Stimulated activated CD4-positive, alpha-beta T cell treated with anti-CD3 and anti-CD28 coated beads, Interleukin-1b, Interleukin-23, amount 100 ng/mL, for 48 hours (primary cell): Measurements from ENCODE around the gene SLC29A2.
"Not testable (repeated sequence)": the region's sequence is repeated elsewhere in the genome, so short reads cannot be mapped to it uniquely, and the experiment has no call there.

Experiments
- DNase-seq: peaks from one replicate; pipeline ENCODE4 v3.0.0-alpha.2; 2020

SLC29A2 gene

DNA sequence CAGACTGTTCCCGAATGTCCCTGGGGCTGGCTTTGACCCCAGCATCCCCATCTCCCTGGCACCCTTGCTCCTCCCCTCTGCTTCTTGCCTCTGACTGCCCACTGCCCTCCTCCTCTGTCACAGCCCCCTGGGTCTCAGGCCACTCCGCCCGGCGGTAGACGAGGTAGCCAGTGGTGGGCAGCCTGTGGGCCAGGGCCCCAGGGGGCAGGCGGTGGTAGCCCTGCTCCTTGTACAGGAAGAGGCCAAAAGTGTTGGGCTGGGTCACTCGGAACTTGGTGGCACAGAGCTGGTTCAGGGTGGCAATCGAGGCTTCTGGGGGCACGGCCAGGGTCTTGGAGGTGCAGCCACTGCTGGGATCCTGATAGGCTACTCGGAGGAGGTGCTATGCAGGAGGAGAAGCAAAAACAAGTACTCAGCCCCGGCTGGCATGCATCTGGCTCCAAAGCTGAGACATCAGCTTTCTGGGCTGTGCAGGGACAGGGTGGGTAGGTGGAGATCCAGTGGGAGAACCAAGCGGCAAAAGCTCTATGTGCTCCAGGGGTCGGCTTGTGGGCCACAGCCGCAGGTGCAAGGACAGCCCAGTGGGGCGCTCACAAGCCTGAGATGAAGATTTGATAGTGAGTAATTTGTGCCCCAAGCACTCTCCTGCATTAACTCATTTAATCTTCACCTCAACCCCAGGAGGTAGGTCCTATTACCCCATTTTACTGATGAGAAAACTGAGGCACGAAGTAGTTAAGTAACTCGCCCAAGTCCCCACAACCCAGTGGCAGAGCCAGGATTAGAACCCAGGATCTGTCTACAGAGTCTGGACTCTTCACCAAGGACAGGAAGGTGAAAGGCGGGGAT lies 39.0 kb downstream of the SLC29A2 start:
- DNase-seq, result no peak

DNA sequence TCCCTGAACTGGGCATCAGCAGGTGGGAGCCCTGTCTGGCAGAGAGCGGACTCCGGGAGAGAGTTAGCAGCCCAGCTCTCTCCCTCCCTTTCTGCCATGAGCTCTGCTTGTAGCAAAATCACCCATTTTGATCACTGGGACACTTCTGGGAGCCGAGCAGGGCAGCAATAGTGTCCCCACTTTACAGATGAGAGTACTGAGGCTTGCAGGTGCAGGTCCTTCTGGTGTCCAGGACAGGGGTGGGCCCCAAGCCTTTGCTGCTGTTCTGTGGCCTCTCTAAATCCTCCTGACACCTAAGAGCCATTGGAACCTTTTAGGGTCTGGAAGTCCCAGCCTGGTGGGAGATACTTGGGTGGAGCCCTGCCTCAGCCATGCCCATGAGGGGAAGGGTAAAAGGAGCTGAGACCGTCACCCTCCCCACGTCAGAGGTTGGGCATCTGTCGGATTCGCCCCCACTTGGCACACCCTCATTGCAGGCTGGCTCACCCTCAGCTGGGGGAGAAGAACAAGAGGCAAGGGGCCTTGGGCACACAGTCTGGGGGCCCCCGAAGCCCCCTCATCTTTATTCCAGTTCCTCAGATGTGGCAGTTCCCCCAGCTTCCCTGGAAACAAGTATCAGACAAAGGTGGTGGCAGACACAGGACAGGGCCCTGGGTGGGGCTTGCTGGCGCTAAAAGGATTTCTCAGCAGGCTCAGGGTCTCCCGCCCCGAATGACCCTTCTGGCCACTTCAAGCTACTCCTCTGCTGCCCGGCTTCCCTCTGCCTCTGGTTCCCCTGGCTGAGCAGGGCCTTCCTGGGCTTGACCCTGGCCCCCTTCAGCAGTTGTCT lies 39.8 kb downstream of the SLC29A2 start:
- DNase-seq, result no peak

DNA sequence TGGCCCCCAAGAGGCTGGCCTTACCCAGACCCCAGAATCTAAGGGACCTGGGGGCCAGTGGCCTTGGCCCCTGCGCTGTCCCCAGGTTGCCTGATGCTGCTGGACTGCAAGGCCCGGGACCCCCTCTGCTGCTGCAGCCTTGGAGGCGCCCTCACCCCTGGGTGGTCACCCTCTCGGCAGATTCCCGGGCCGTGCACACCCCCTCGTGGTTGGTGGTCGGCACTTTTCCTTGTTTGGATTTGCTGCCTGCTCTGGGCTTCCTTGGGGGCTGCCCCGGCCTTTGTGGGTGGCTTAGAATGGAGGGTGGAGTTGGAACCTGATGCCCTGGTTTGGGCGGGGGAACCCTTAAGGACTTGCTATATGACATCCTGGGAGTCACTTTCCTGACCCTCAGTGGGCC lies 40.6 kb downstream of the SLC29A2 start:
- no peak for DNase-seq

DNA sequence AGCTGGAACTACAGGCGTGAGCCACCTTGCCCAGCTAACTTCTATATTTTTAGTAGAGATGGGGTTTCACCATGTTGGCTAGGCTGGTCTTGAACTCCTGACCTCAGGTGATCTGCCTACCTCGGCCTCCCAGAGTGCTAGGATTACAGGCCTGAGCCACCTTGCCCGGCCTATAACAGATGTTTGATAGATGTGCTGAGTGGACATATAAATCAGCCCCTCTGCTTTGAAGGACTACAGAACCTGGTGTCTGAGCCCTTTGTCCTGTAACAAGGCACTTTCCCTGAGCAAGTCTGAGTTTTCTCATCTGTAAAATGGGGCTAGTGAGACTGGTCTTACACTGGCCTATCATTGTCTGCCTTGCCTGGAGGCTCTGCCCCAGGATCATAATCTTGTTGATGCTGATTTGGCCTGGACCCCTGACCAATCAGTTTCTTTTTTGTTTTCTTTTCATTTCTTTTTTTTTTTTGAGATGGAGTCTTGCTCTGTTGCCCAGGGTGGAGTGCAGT lies 42.3 kb downstream of the SLC29A2 start:
- DNase-seq, result no peak

DNA sequence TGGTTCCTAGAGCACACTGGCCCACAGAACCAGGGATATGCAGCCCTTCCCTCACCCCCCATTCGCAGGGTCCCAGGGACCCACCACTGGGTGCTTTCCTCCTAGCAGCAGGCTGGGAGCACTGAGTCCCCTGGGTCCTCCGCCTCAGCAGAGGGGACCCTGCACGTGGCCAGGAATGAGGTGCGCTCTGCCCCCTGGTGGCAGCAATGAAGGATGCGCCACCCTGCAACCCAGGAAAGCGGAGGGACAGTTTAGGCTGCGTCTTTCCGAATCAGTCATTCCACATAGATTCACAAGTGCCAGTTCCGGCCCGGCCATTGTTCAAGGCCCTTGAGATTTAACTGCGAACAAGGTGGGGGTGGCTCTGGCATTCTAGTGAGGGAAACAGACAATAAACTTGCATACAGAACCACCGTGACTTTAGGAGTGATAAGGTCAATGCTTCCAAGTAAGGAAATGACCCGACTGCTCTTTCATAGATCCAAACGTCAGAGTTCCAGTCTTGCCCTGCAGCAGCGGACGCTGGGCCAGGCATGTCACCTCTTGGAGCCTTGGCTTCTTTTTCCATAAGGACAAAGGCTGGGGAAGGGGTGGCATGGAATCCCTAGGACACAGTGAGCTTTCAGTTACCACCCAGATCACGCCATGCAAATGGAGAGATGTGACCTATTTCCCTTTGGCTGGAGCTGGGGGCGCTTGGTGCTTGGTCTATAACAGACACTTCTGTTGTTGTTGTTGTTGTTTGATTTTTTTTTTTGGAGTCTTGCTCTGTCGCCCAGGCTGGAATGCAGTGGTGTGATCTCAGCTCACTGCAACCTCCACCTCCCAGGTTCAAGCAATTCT lies 43.0 kb downstream of the SLC29A2 start:
- peak; percentile 86 for DNase-seq

DNA sequence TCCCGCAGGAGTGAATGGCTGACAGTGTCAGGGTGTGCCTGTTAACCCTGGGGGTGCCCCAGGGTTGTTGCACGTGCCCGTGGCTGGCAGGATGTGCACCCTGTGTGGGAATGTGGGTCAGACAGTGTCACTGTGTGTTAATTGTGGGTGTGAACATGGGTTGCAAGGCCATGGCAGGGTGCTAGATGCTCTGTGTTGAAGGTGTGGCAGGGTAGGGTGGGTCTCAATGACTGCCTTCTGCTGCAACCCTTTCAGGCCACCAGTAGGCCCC lies 43.6 kb downstream of the SLC29A2 start:
- no peak for DNase-seq

DNA sequence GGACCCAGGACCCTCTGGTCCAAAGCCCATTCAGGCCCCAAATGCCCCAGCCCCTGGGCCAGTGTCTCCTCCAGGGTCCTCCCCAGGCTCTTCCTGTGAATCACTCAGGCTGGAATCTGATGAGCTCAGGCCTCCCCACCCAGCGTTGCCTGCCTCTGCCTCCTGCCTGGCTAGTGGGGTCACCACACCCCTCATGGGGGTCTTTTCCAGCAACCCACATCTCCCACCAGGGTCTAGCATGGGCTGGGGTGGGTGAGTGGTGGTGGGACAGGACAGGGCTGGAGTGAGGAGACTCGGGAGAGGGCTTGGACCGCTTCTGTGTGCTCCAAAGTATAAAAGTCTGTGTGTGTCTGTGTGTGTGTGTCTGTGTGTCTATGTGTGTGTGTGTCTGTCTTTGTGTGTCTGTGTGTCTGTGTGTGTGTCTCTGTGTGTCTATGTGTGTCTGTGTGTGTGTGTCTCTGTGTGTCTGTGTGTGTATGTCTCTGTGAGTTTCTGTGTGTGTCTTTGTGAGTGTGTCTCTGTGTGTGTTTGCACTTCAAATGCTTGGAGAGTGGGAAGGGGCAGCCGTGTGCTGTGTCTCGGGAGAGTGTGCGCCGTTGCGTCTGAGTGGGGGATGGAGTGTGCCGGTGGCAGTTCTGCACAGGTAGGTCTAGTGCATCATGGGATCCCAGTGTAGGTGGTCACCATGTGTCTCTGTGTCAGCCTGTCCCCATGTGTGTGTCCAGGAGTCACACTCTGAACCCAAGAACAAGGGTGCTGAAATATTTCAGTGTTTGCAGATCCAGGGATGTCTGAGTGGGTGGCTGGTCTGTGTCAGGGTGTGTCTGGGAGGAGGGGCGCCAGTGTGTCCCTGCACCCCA lies 44.2 kb downstream of the SLC29A2 start:
- DNase-seq, result no peak

DNA sequence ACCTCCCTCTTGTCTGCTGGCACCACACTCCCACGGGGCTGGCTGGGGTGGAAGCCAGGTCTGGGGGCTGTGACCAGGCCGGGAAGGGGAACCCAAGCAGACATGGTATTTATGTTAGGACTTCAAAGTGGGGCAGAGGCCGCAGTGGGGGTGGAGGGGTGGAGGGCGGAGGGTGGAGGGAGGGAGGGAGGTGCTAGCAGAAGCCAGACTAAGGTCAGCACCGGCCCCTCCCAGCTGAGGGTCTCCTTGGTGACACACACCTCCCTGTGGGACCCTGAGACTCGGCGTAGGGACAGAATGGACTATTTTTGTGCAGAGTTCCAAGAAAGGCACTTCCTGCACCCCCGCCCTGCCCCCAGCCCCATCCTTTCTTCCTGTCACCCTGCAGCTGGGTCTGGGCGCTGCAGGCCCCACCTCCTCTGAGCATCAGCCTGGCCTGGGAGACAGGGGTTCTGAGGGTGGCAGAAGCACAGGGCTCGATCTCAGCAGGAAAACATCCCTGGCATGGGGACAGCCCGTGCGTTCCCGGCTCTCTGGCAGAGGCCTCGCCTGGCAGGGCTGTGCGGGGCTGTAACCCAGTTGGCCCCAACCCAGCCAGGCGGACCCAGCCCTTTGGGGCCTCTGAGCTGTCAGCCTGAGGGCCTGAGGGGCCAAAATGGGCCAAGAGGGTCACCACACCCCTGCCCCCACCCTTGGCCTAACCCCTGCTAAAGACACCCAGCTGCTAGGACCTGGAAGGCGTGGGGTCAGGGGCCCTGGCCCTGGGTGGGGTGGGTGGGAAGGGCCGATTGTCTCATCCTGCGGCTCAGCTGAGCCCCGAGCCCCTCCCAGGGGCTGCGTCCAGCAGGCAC lies 45.1 kb downstream of the SLC29A2 start:
- DNase-seq, result no peak

DNA sequence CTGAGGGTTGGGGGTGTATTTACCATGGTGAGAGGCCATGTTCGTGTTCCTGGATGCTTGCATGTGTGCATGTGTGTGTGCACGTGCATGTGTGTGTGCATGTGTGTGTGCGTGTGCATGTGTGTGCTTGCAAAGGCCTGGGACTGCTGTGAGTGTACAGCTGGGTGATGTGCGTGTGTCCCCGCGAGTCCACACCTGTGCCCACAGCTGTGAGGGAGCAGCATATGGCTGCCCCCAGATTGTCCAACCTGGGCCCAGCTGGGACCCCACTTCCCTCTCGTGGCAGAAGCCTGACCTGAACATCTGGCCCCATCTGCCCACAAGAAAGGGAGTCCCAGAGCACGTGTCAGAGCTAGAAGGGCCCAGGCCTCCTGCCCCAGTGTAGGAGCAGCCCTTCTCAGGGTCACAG lies 46.3 kb downstream of the SLC29A2 start:
- DNase-seq, result no peak

DNA sequence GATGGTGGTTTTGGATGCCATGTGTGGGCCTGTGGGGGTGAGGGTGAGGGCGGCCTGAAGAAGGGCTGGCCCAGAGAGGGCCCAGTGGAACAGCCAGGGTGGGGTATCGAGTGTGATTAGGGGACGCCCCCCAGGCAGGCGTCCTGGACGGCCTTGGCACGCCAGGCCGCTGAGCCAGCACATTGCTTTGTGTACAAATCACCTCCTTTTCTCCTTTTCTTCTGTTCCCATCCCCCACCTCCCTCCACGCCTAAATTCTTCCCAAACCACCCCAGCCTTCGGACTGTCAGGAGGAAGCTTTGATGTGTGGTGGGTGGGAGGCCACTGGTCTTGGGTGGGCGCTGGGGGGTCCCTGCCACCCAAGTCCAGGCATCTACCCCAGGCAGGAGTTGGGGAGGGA lies 46.9 kb downstream of the SLC29A2 start:
- no peak for DNase-seq

DNA sequence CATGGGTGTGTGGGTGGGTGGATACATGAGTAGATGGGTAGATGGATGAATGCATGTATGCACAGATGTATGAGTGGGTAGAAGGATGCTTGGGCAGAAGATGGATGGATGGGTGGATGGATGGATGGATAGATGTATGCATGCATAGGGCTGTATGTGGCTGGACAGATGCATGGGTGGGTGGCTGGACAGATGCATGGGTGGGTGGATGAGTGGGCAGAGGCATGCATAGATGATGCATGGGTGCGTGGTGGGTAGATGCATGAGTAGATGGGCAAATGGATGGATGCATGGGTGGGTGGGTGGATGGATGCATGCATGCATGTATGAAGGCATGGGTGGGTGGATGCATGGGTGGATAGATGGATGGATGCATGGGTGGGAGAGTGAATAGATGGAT lies 47.9 kb downstream of the SLC29A2 start:
- DNase-seq, result no peak

DNA sequence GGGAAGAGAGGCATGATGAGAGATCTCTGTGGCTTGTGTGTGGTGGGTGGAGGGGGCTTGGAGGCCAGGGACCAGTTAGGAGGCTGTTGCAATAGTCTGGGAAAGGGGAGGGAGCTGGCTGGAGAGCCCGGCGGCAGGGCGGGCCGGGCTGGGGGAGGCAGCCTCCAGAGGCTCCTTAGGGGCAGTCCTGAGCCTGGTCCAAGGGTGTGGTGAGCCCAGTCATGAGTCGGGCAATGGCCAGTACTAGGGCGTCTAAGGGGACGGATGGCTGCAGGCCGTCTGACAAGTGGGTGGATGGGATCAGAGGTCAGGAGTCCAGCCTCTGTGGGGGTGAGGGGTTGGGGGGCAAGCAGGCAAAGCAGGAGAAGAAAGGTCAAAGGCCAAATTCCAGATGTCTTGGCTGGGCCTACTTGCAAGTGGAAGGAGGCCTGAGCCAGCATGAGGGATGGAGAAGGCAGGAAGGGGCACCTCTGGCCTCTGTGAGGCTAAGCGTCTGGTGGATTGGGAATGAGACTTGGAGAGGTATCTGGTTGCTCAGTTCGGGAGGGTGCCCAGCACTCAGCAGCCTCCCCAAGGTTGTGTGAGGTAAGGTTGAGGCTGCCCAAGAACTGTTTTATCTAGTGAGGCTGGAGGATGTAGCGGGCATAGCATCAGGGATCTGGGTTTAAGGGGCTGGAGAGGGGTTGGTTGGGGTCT lies 48.7 kb downstream of the SLC29A2 start:
- DNase-seq, result no peak

DNA sequence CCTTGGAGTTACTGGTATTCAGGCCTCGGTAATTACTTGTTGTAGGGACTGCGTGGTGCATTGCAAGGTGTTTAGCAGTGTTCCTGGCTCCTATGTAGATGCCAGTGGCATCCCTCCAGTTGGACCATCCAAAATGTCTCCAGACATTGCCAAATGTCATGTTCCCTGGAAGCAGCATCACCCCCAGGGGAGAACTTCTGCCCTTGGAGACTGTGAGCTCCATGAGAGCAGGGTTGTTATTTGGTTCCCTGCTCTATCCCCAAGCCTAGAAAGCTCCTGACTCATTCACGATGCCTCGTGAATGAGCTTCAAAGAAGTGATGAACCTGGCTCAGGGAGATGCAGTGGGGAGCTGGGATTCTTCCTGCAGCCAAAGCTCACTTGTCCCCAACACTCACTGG lies 50.0 kb downstream of the SLC29A2 start:
- no peak for DNase-seq

DNA sequence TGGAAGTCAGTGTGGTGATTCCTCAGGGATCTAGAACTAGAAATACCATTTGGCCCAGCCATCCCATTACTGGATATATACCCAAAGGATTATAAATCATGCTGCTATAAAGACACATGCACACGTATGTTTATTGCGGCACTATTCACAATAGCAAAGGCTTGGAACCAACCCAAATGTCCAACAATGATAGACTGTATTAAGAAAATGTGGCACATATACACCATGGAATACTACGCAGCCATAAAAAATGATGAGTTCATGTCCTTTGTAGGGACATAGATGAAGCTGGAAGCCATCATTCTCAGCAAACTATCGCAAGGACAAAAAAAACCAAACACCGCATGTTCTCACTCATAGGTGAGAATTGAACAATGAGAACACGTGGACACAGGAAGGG lies 50.8 kb downstream of the SLC29A2 start:
- DNase-seq, result not testable (repeated sequence)

DNA sequence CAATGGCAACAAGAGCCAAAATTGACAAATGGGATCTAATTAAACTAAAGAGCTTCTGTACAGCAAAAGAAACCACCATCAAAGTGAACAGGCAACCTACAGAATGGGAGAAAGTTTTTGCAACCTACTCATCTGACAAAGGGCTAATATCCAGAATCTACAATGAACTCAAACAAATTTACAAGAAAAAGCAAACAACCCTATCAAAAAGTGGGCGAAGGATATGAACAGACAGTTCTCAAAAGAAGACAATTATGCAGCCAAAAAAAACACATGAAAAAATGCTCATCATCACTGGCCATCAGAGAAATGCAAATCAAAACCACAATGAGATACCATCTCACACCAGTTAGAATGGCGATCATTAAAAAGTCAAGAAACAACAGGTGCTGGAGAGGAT lies 51.3 kb downstream of the SLC29A2 start:
- DNase-seq, result not testable (repeated sequence)

DNA sequence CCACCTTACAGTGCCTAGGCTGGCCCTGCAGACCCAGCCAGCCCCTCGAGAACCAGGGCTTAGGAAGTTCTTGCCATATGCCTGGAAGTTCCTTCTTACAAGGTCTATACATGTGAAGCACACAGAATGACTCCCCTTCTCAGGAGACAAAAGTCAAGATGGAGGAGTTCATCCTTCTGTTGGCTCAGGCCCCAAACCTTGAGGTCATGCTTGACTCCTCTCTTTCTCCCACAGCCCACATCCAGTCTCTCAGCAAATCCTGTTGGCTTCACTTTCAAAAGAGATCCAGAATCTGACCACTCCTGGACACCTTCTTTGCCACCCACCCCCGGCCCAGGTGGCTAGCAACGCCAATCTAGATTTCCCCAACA lies 53.0 kb downstream of the SLC29A2 start:
- DNase-seq, result no peak

DNA sequence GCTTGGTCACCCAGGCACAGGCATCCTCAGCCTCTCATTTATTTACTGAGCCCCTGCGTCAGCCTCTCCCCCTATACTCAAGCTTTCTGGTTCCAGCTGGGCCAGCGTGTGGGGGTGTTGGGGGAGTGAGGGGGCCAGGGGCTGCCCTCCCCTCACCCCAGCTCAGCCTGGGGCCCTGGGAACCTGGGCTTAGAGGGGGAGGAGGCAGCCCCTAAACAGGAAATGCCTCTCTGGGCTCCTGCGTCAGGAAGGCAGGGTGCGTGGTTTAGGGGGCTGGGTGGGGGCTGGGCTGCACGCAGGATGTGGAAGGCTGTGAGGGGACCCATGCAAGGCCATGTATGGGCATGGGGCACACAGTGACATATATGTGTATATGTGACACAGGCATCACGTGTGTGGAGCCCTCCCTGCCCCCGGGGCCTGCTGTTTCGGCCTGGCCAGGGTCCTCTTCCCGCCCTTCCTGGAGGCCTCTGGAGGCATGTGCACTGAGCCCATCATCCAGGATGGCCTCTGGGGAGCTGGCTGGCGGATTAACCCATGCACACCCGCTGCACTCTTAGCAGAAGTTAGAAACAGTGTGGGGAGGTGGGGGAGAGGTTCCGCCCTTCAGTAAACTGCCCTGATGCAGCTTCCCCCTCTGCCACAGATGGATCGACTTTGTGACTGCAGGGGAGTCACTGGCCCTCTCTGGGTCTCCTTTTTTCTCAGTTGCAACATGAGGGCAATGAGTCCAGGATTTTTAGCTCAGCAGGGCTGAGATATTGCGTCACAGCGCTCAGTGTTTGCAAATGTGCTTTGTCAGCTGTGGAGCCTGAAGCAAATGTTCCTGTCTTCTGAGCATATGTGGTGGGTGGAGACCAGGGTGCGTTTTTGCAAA lies 53.6 kb downstream of the SLC29A2 start:
- DNase-seq, result peak; percentile 48

DNA sequence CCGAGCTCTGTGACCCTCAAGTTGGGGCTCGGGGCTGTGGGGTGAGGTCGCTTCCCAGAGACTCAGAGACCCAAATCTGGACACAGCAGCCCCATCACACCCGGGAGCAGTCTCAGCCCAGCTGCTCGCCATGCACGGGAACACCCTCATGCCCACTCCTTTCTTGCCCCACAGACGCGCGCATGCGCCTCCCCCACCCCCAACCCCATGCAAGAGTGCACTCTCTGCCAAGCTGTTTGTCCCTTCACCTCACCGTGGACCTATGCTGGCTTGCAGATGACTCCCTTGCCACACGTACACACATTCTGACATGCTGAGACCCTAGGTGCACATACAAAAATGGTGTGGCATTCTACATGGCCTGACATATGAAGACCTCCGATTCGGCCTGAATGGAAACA lies 54.2 kb downstream of the SLC29A2 start:
- DNase-seq, result peak; percentile 32

DNA sequence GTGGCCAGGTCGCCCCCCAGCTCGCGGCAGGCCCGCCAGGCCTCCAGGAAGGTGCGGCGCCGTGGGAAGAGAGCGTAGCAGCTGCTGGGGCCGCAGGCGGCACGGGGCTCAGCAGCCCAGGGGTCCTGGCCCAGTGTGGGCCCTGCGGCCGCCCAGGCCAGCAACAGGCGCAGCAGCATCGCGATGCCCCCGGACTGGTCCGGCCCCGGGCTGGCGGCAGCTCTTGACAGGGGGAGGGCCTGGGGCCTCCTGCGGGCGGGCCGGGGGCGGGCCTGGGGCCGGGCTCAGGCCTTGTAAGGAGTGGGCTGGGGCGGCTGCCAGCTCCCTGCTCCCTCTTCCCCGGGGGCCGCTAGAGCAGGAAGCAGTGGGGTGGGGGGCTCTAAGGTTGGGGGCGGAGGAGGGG lies 54.7 kb downstream of the SLC29A2 start, which contains the start of gene CD248:
TSS of gene CD248 (minus strand) at position 196 of the 403 bp plus-strand sequence. CDS start at position 179, 17 bp downstream.
- no peak for DNase-seq
